Stimulated activated effector memory CD8-positive, alpha-beta T cell treated with anti-CD3 and anti-CD28 coated beads, Interleukin-12 subunit alpha, Interleukin-12 subunit beta, amount 100 ng/mL, for 72 hours (primary cell): ENCODE data around the gene SRXN1.
"Not testable (repeated sequence)": the region's sequence is repeated elsewhere in the genome, so short reads cannot be mapped to it uniquely, and the experiment has no call there.

Experiments
- ATAC-seq: fragments of 150-1000 bp; cut with Tn5 transposase; 2 replicates; pipeline ENCODE4 v1.10.0; 2021
- DNase-seq, 2 donors: peaks; one replicate each; pipeline ENCODE4 v3.0.0; 2021 to 2022; ENCODE audit warnings: low spot score in 2 of 2
- H3K27ac Mint-ChIP-seq: one replicate; pipeline ENCODE4 v1.8.0; 2022; ENCODE audit warnings: mild to moderate bottlenecking, mixed read lengths
- H3K36me3 Mint-ChIP-seq: one replicate; pipeline ENCODE4 v1.8.0; 2022; ENCODE audit warnings: mild to moderate bottlenecking, mixed read lengths
- H3K4me1 Mint-ChIP-seq: one replicate; pipeline ENCODE4 v1.8.0; 2022; ENCODE audit warnings: mixed read lengths
- H3K4me3 Mint-ChIP-seq: one replicate; pipeline ENCODE4 v1.8.0; 2022; ENCODE audit warnings: mild to moderate bottlenecking, mixed read lengths
- H3K9me3 Mint-ChIP-seq: one replicate; pipeline ENCODE4 v1.8.0; 2022; ENCODE audit warnings: mixed read lengths

The SRXN1 gene

GRCh38 chr20:651713-652614 lies 1.0 kb downstream of the SRXN1 start:
- no peak for DNase-seq
- peak overlapping the region; percentile 87 for H3K4me3 Mint-ChIP-seq
- peak; percentile 27 for ATAC-seq
- peak overlapping the region; percentile 81 for H3K27ac Mint-ChIP-seq
- H3K36me3 Mint-ChIP-seq = peaks cover 37% of the 10 kb centered on the region
- H3K9me3 Mint-ChIP-seq = no peaks in the 10 kb centered on the region
- H3K4me1 Mint-ChIP-seq = peaks cover 39% of the 10 kb centered on the region

DNA sequence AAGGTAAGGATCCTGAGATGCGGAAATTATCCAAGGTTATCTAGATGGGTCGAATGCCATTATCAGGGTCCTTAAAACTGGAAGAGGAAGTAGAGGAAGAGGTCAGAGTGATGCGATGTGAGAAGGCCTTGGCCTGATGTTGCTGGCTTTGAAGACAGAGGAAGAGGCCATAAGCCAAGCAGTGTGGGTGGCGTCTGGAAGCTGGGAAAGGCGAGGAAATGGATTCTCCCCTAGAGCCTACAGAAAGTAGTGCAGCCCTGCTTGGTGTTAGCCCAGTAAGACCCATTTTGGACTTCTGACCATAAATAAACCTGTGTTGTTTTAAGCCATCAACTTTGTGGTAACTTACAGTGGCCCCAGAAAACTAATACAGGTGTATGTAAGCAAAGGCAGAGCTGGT lies 2.0 kb downstream of the SRXN1 start:
- Mint-ChIP-seq H3K36me3 (peaks cover 37% of the 10 kb centered on the region), H3K4me3 (peak overlapping the region; percentile 87), H3K9me3 (no peaks in the 10 kb centered on the region), H3K4me1 (peaks cover 39% of the 10 kb centered on the region), H3K27ac (peak overlapping the region; percentile 81)
- DNase-seq (no peak), ATAC-seq (no peak)

DNA sequence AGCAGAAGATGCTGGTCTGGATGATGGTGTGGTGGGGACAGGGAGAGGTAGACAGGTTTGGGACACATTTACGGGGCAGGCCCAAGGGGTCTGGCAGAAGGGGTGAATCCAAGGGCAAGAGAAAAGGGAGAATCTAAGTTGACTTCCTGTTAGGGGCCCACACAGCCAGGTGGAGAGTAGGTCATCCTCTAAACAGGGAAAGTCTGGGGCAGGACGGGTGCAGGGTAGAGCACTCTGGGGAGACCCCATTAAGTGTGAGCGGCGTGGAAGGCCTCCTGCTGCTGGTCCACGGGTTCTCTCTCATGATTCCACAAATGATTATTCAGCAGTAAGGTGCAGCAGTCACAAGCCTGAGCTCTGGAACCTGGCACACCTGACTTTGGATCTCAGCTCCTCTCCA lies 2.7 kb downstream of the SRXN1 start:
- Mint-ChIP-seq H3K4me3 (peak overlapping the region; percentile 87), H3K9me3 (no peaks in the 10 kb centered on the region), H3K36me3 (peaks cover 37% of the 10 kb centered on the region), H3K27ac (peak overlapping the region; percentile 81), H3K4me1 (peaks cover 46% of the 10 kb centered on the region)
- ATAC-seq = no peak
- DNase-seq = no peak

GRCh38 chr20:647479-648019 lies 5.5 kb downstream of the SRXN1 start:
- Mint-ChIP-seq H3K36me3 (peaks cover 37% of the 10 kb centered on the region), H3K4me1 (peaks cover 38% of the 10 kb centered on the region), H3K9me3 (no peaks in the 10 kb centered on the region), H3K27ac (no peak overlapping the region), H3K4me3 (no peak overlapping the region)
- DNase-seq (no peak), ATAC-seq (no peak)

GRCh38 chr20:646868-647233 lies 6.1 kb downstream of the SRXN1 start:
- Mint-ChIP-seq H3K36me3 (peaks cover 37% of the 10 kb centered on the region), H3K4me1 (peaks cover 31% of the 10 kb centered on the region)

GRCh38 chr20:646107-646867 lies 6.7 kb downstream of the SRXN1 start:
- Mint-ChIP-seq H3K4me3 (no peak overlapping the region), H3K27ac (no peak overlapping the region), H3K4me1 (peaks cover 29% of the 10 kb centered on the region), H3K36me3 (peaks cover 37% of the 10 kb centered on the region), H3K9me3 (no peaks in the 10 kb centered on the region)
- ATAC-seq (no peak), DNase-seq (no peak)

More at GRCh38 chr20:646868-647233, 6.1 kb downstream of the SRXN1 start:
- no peak overlapping the region for H3K4me3 Mint-ChIP-seq
- DNase-seq (no peak), ATAC-seq (no peak)
- no peak overlapping the region for H3K27ac Mint-ChIP-seq
- H3K9me3 Mint-ChIP-seq = no peaks in the 10 kb centered on the region

DNA sequence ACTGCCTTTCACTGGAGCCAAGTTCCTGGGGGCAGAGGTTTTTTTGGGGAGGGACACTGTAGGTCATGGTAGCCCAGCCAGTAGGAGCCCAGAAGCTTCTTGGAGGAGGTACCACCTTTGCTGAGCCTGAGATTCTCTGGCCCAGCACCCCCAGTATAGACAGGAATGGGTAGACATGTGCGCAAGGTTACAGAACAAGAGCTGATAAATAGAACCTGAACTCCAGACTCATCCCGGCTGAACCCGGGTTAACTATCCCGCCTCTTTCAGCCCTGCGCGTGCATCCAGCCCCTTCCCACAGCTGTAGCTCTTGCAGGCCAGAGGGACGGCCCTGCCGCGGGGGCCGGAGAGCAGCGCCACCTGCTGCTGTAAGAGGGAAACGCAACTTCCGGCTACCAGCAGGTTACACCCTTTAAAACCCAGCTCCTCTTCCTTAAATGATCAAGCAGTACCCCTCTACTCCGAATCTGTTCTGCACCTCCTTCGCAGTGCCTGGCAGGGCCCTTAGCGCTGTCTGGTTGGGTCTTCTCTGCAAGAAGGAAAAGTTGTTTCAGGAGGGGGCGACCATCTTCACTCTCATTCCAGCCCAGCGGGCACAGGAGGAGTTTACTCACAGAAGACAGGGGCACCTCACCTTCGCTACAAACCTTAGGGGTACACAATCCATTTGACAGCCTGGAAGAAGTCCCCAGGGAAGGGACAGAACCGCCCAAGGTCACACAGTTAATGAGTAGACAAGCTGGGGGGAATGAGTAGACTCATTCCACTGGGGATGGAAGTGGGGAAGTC lies 7.5 kb downstream of the SRXN1 start:
- Mint-ChIP-seq H3K9me3 (no peaks in the 10 kb centered on the region), H3K4me1 (peaks cover 22% of the 10 kb centered on the region), H3K36me3 (peaks cover 32% of the 10 kb centered on the region), H3K4me3 (no peak overlapping the region), H3K27ac (no peak overlapping the region)
- peak; percentile 81 to 89 for DNase-seq
- peak; percentile 81 for ATAC-seq

DNA sequence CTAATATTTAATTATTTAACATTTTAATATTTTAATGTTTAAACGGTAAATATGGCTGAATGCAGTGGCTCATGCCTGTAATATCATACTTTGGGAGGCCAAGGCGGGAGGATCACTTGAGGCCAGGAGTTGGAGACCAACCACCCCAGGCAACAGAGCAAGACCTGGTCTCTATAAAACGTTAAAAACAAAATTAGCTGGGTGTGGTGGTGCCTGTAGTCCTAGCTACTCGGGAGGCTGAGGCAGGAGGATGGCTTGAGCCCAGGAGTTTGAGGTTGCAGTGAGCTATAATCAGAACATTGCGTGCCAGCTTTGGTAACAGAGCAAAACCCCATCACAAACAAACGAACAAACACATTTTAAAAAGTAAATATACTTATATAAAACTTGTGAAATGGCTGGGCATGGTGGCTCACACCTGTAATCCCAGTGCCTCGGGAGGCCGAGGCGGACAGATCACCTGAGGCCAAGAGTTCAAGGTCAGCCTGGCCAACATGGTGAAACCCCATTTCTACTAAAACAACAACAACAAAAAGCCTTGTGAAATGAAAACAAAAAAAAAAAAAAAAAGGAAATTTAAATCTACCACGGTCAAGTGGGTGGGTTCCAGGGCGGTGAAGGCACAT lies 8.2 kb downstream of the SRXN1 start:
- no peak for DNase-seq
- ATAC-seq = no peak
- H3K4me3 Mint-ChIP-seq = no peak overlapping the region
- H3K27ac Mint-ChIP-seq = no peak overlapping the region
- H3K36me3 Mint-ChIP-seq = peaks cover 25% of the 10 kb centered on the region
- H3K4me1 Mint-ChIP-seq = peaks cover 15% of the 10 kb centered on the region
- no peaks in the 10 kb centered on the region for H3K9me3 Mint-ChIP-seq

DNA sequence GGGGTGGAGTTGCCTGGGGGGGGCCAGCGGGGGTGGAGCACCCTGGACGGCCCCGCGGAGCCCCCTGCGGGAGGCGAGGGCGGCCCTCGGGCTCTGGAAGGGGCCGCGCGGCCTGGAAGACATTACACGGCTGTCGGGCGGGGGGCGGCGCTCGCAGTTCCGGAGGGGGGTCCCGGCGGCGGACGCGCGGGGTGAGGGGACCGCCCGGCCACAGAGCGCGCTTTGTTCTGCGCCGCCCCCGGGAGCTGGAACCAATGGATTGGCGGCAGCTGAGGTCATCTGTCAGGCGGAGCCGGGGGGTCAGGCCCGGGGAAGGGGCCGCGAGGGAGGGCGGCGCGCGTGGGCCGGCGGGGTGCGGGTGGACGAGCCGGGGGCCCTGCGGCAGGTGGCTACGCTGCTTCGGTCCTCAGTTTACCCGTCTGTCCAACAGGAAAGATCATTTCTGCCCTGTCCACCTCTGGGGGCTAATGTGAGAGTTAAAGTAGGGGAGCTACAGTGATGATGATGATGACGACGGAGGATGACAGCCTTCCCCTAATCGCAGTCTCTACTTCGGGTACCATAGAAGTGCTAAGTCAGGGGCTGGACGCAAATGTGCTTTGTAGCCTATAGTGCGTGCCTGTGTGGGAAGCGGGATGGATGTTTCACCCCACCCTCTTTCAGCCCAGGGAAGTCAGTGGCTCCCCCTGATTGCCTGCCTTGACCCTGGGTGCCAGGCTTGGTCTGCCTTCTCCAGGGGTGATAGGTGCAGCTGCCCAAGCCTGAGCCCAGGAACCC lies 10.4 kb downstream of the SRXN1 start:
- DNase-seq = no peak
- Mint-ChIP-seq H3K4me3 (no peak overlapping the region), H3K9me3 (no peaks in the 10 kb centered on the region), H3K27ac (no peak overlapping the region), H3K4me1 (peaks cover 14% of the 10 kb centered on the region), H3K36me3 (peaks cover 3% of the 10 kb centered on the region)
- ATAC-seq = no peak

GRCh38 chr20:642013-642397 lies 11.0 kb downstream of the SRXN1 start:
- DNase-seq, H3K9me3 Mint-ChIP-seq: not testable (repeated sequence)

DNA sequence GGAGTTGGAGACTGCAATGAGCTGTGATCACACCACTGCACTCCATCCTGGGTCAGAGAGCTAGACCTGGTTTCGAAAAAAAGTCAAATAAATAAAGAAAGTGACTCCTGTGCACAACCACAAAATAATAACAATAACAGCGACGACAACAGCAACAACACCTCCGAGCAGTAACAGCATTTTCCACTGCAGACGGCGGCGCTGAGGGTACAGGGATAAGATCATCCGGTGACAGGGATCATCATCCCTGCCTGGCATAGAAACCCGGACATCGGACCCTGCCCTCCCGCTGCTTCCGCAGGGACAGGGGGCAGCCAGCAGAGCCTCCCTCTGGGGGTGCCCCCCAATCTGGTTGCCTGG lies 11.5 kb downstream of the SRXN1 start:
- no peak for ATAC-seq
- peak overlapping the region; percentile 37 for H3K27ac Mint-ChIP-seq
- DNase-seq = no peak
- no peak overlapping the region for H3K4me3 Mint-ChIP-seq
- no peaks in the 10 kb centered on the region for H3K9me3 Mint-ChIP-seq
- no peaks in the 10 kb centered on the region for H3K36me3 Mint-ChIP-seq
- peaks cover 14% of the 10 kb centered on the region for H3K4me1 Mint-ChIP-seq

More at GRCh38 chr20:642013-642397, 11.0 kb downstream of the SRXN1 start:
- H3K27ac Mint-ChIP-seq, ATAC-seq, H3K36me3 Mint-ChIP-seq, H3K4me3 Mint-ChIP-seq: not testable (repeated sequence)
- H3K4me1 Mint-ChIP-seq = peaks cover 14% of the 10 kb centered on the region

DNA sequence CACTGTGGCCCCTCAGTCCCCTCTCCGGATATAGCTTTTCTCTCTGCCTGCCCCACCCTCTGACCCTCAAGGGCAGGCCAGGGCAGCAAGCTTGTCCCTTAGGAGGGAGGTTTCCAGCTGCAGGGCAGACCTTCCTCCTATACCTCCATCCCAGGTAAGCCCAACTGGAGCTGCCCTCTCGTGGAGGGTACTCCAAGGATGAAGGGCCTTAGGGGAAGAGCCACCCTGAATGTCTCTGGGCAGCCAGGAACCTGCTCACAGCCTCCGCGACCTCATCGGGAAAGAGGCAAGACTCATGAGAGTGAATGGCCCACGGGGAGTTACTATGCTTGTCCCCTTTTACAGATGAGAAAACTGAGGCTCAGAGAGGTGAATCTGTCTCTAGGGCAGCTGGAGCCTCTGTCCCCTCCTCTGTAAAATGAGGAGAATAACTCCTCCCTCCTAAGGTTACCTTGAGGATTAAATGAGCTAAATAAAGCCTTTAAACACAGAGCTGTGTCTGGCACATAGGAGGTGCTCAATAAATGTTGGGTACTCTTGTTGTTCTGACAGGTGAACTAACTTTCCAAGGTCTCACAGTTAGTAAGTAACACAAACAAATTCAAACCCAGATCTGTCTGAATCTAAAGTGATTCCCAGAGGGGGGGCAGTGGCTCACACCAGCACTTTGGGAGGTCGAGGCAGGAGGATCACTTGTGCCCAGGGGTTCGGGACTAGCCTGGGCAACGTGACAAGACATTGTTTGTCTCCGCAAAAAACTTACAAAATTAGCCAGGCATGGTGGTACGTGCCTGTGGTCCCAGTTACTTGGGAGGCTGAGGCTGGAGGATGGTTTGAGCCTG lies 12.1 kb downstream of the SRXN1 start:
- Mint-ChIP-seq H3K27ac (peak overlapping the region; percentile 37), H3K36me3 (no peaks in the 10 kb centered on the region), H3K9me3 (no peaks in the 10 kb centered on the region), H3K4me1 (peaks cover 13% of the 10 kb centered on the region), H3K4me3 (no peak overlapping the region)
- DNase-seq (no peak), ATAC-seq (no peak)

DNA sequence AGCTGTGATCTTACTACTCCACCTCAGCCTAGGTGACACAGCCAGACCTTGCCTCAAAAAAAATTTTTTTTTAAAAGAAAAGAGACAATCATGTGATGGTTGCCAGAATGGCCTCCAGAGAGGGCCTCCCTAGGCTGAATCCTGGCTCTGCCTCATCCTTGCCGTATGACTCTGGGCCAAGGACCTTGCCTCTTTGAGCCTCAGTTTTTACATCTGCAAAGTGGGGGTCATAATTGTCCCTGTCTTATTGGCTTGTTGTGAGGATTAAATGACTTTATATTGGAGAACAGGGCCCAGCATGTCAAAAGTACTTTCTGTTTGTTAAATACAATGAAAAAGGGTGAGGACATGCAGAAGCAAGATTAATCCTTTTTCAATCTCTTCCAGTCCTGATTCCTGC lies 14.4 kb downstream of the SRXN1 start:
- H3K4me1 Mint-ChIP-seq = peaks cover 5% of the 10 kb centered on the region
- H3K4me3 Mint-ChIP-seq = no peak overlapping the region
- H3K9me3 Mint-ChIP-seq = no peaks in the 10 kb centered on the region
- H3K36me3 Mint-ChIP-seq = no peaks in the 10 kb centered on the region
- ATAC-seq (no peak), DNase-seq (no peak)
- no peak overlapping the region for H3K27ac Mint-ChIP-seq
